ENCODE data around the gene WNT9A.
"Not testable (repeated sequence)": the region's sequence is repeated elsewhere in the genome, so short reads cannot be mapped to it uniquely, and the experiment has no call there.

WNT9A gene

GRCh38 chr1:227883641-227884301 is 64.0 kb downstream of the WNT9A start:
- no peak for DNase-seq

DNA sequence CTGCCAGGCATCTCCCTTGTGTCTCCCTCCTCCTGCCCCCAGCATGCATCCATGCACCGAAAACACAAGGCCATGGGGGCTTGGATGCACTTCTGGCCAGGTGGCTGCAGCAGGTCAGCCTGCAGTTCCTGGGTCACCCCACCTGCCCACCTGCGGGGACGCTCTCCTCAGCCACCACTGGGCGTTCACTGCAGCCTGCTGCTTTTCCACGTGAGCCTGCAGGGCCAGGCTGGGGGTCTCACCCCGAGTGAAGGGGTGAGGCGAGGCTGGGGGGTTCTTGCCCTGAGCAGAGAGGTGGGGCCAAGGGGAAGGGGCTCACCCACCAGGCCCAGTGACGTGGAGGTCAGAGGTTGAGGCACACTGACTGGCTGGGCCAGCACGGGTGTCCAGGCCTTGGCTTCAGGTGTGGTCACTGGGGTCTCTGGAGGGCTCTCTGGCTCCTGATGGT is 64.6 kb downstream of the WNT9A start:
- no peak for DNase-seq

DNA sequence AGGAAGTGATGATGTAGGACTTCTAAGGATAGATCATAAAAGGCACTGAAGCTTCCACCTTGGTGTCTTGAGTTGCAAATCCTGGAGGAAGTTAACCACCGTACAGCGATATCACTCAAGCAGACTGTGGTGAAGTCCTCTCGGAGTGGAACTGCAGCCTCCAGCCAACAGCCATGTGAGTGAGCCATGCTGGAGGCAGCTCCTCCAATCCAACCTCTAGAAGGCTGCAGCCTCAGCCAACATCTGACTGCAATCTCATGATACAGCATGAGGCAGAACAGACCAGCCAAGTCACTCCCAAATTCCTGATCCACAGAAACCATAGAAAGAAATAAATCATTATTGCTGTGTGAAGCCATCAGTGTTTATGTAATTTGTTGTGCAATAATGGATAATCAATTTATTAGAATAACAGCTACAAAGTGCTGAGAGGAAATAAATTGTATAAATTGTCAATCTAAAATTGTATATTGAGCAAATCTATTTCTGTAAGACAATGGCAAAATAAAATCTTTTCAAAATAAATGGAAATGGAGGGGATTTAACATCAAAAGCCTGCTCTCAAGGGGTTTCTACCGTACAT is 67.3 kb downstream of the WNT9A start:
- no peak for DNase-seq

- DNase-seq = not testable (repeated sequence)
These were observed 69.9 kb downstream of the WNT9A start for GRCh38 chr1:227877810-227878209.

GRCh38 chr1:227871892-227872291 is 75.8 kb downstream of the WNT9A start:
- not testable (repeated sequence) for DNase-seq

DNA sequence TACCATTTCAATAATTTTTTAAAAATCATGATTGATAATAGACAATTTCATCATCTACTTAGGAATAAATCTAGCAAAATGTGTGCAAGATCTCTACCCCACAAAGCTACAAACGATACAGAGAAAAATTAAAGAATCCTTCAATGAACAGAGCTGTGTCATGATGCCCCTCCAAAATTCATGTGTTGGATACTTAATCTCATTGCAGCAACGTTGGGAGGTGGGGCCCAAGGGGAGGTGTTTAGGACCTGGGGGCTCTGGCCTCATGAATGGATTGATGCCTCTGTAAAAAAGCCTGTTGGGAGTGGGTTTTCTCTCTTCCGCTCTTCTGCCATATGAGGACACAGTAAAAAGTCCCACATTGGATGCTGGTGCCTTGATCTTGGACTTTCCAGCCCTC is 77.4 kb downstream of the WNT9A start:
- DNase-seq = no peak

DNA sequence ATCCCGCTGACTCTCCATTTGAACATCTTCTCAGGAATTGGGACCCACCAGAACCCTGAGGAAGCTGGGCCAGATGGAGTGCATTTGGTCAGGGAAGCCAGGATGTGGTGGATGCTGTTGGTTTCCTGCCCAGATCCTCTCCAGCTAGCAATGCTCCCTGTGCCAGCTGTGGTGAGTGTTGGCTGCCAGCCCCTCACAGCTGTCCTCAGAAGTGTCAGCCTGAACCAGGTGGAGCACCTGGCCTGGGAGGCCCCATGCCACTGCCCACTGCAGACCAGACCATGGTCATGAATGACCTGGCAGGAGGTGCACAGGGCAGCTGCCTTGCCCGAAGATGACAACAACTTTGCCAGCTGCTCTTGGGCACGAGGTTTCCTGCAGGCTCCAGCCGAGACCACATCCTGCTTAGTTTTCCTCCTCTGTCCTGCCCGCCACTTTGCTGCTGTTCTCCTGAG is 77.9 kb downstream of the WNT9A start:
- DNase-seq = no peak

DNA sequence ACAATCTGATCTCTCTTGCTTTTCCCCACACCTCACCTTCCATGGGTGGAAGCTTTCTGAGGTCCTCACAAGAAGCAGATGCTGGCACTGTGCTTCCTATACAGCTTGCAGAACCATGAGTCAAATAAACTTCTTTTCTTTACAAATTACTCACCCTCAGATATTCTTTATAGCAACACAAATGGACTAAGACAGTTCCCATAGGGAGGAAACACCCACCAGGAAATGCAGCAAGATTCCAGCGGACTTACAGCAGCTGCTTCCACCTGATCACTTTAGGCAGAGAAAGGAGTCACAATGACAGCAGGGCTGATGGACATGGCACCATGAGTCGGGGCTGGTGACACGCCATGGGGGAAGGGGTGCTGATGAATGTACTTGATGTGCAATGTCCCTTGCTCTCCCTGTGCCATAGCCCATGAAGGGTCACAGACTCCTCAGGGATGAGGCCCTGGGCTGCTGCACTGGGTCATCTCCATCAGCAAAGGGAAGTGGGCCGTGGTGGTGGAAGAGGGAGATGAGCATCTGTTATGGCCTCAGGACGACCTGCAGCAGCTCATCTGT is 78.4 kb downstream of the WNT9A start:
- no peak for DNase-seq
